A549 treated with dexamethasone at 1 μM for 4 hours (cell line): ENCODE data around the gene KRTAP4-6. TPM values are rescaled to one million over a fixed set of nuclear protein-coding genes. Genes with fewer than 3 reads are reported as not detected.

Experiments
- total RNA-seq: library from RNA; stranded (reverse); fragments of 200-300 nt; extraction: Qiagen RNA extraction; gene quantifications from 5 replicates; pipeline ENCODE4 v1.2.3, GENCODE V29; 2022

KRTAP4-6 gene
- not detected in 5 replicates for total RNA-seq

GRCh38 chr17:41140360-41141131, at the start of gene KRTAP4-6:
Gene KRTAP4-6 (minus strand): TSS chr17:41140544. CDS start chr17:41140487, 57 bp downstream.

GRCh38 chr17:41189837-41190318, 49.5 kb upstream of the KRTAP4-6 start, which contains the start of gene KRTAP9-1:
Gene KRTAP9-1 (plus strand): TSS chr17:41189887. CDS start chr17:41189887, 0 bp downstream.

GRCh38 chr17:41184480-41184961, 44.2 kb upstream of the KRTAP4-6 start, which contains the start of gene KRTAP4-1:
Gene KRTAP4-1 (minus strand): TSS chr17:41184911. CDS start chr17:41184854, 57 bp downstream.

GRCh38 chr17:41177727-41178271, 37.5 kb upstream of the KRTAP4-6 start, which contains the start of gene KRTAP4-2:
Gene KRTAP4-2 (minus strand): TSS chr17:41178221. CDS start chr17:41178164, 57 bp downstream.

GRCh38 chr17:41168121-41168520, 27.8 kb upstream of the KRTAP4-6 start, which contains the start of gene KRTAP4-3:
Gene KRTAP4-3 (minus strand): TSS chr17:41168221. CDS start chr17:41168172, 49 bp downstream.

GRCh38 chr17:41160648-41161047, 20.3 kb upstream of the KRTAP4-6 start, which contains the start of gene KRTAP4-4:
Gene KRTAP4-4 (minus strand): TSS chr17:41160748. CDS start chr17:41160691, 57 bp downstream.

GRCh38 chr17:41149652-41149985, 9.3 kb upstream of the KRTAP4-6 start, which contains the start of gene KRTAP4-5:
Gene KRTAP4-5 (minus strand): TSS chr17:41149825. CDS start chr17:41149767, 58 bp downstream.

GRCh38 chr17:41123991-41124371, 16.4 kb downstream of the KRTAP4-6 start, which contains the start of gene KRTAP4-12:
Gene KRTAP4-12 (minus strand): TSS chr17:41124182. CDS start chr17:41124122, 60 bp downstream.

GRCh38 chr17:41117846-41118386, 22.4 kb downstream of the KRTAP4-6 start, which contains the start of gene KRTAP4-11:
Gene KRTAP4-11 (minus strand): TSS chr17:41118373. CDS start chr17:41118315, 58 bp downstream.

GRCh38 chr17:41105347-41105746, 35.0 kb downstream of the KRTAP4-6 start, which contains the start of gene KRTAP4-9:
Gene KRTAP4-9 (plus strand): TSS chr17:41105389. CDS start chr17:41105389, 0 bp downstream.

GRCh38 chr17:41101586-41102259, 38.6 kb downstream of the KRTAP4-6 start, which contains the start of gene KRTAP4-16:
Gene KRTAP4-16 (minus strand): TSS chr17:41102209. CDS start chr17:41102209, 0 bp downstream.

GRCh38 chr17:41098042-41098441, 42.3 kb downstream of the KRTAP4-6 start, which contains the start of gene KRTAP4-8:
Gene KRTAP4-8 (minus strand): TSS chr17:41098142. CDS start chr17:41098084, 58 bp downstream.

Other genes with a start within 250 kb of the KRTAP4-6 start
- gene KRT23, start 202.9 kb downstream of the KRTAP4-6 start, total RNA-seq, result 0.07 to 0.18 TPM (median 0.08 TPM) in 5 replicates
- not detected in 5 replicates for gene KRT39, start 173.6 kb downstream of the KRTAP4-6 start, total RNA-seq
- not detected in 5 replicates for gene KRT40, start 156.2 kb downstream of the KRTAP4-6 start, total RNA-seq
- gene KRTAP3-3, start 146.4 kb downstream of the KRTAP4-6 start, total RNA-seq, result not detected in 5 replicates
- gene KRTAP3-2, start 140.6 kb downstream of the KRTAP4-6 start, total RNA-seq, result 0.16 to 0.41 TPM (median 0.28 TPM) in 4 of 5 replicates, not detected in the other
- not detected in 5 replicates for gene KRTAP3-1, start 131.4 kb downstream of the KRTAP4-6 start, total RNA-seq
- not detected in 5 replicates for gene KRTAP1-5, start 113.3 kb downstream of the KRTAP4-6 start, total RNA-seq
- gene KRTAP1-4, start 110.3 kb downstream of the KRTAP4-6 start, total RNA-seq, result not detected in 5 replicates
- gene KRTAP1-3, start 105.7 kb downstream of the KRTAP4-6 start, total RNA-seq, result not detected in 5 replicates
- gene KRTAP1-1, start 99.1 kb downstream of the KRTAP4-6 start, total RNA-seq, result not detected in 5 replicates
- gene KRTAP2-1, start 93.2 kb downstream of the KRTAP4-6 start, total RNA-seq, result not detected in 5 replicates
- gene KRTAP2-2, start 85.3 kb downstream of the KRTAP4-6 start, total RNA-seq, result not detected in 5 replicates
- 0.18 TPM in 1 of 5 replicates, not detected in the others for gene KRTAP2-3, start 80.4 kb downstream of the KRTAP4-6 start, total RNA-seq
- not detected in 5 replicates for gene KRTAP2-4, start 74.7 kb downstream of the KRTAP4-6 start, total RNA-seq
- not detected in 5 replicates for gene KRTAP4-7, start 56.4 kb downstream of the KRTAP4-6 start, total RNA-seq
- not detected in 5 replicates for gene KRTAP4-8, start 42.4 kb downstream of the KRTAP4-6 start, total RNA-seq
- not detected in 5 replicates for gene KRTAP4-16, start 38.3 kb downstream of the KRTAP4-6 start, total RNA-seq
- gene KRTAP4-9, start 35.2 kb downstream of the KRTAP4-6 start, total RNA-seq, result not detected in 5 replicates
- gene KRTAP4-11, start 22.2 kb downstream of the KRTAP4-6 start, total RNA-seq, result not detected in 5 replicates
- gene KRTAP4-12, start 16.4 kb downstream of the KRTAP4-6 start, total RNA-seq, result not detected in 5 replicates
- not detected in 5 replicates for gene KRTAP4-5, start 9.3 kb upstream of the KRTAP4-6 start, total RNA-seq
- not detected in 5 replicates for gene KRTAP4-4, start 20.2 kb upstream of the KRTAP4-6 start, total RNA-seq
- not detected in 5 replicates for gene KRTAP4-3, start 27.7 kb upstream of the KRTAP4-6 start, total RNA-seq
- gene KRTAP4-2, start 37.7 kb upstream of the KRTAP4-6 start, total RNA-seq, result not detected in 5 replicates
- gene KRTAP4-1, start 44.4 kb upstream of the KRTAP4-6 start, total RNA-seq, result 0.14 to 0.25 TPM (median 0.24 TPM) in 3 of 5 replicates, not detected in the others
- not detected in 5 replicates for gene KRTAP9-1, start 49.3 kb upstream of the KRTAP4-6 start, total RNA-seq
- not detected in 5 replicates for gene KRTAP9-2, start 86.1 kb upstream of the KRTAP4-6 start, total RNA-seq
- gene KRTAP9-3, start 91.9 kb upstream of the KRTAP4-6 start, total RNA-seq, result not detected in 5 replicates
- not detected in 5 replicates for gene KRTAP9-8, start 97.5 kb upstream of the KRTAP4-6 start, total RNA-seq
- not detected in 5 replicates for gene KRTAP9-4, start 109.1 kb upstream of the KRTAP4-6 start, total RNA-seq
- not detected in 5 replicates for gene KRTAP9-9, start 114.8 kb upstream of the KRTAP4-6 start, total RNA-seq
- gene KRTAP9-6, start 124.8 kb upstream of the KRTAP4-6 start, total RNA-seq, result not detected in 5 replicates
- gene KRTAP9-7, start 135.2 kb upstream of the KRTAP4-6 start, total RNA-seq, result not detected in 5 replicates
- gene KRTAP29-1, start 162.3 kb upstream of the KRTAP4-6 start, total RNA-seq, result not detected in 5 replicates
- gene KRTAP16-1, start 168.8 kb upstream of the KRTAP4-6 start, total RNA-seq, result not detected in 5 replicates
- not detected in 5 replicates for gene KRTAP17-1, start 175.2 kb upstream of the KRTAP4-6 start, total RNA-seq
- gene KRT33A, start 210.3 kb upstream of the KRTAP4-6 start, total RNA-seq, result not detected in 5 replicates
- gene KRT33B, start 229.3 kb upstream of the KRTAP4-6 start, total RNA-seq, result not detected in 5 replicates
- 0.18 to 0.53 TPM (median 0.21 TPM) in 5 replicates for gene KRT34, start 241.8 kb upstream of the KRTAP4-6 start, total RNA-seq